ENCODE data around the gene FETUB. TPM values are rescaled to one million over a fixed set of nuclear protein-coding genes. Genes with fewer than 3 reads are reported as not detected.

The FETUB gene
- total RNA-seq, 1 donor from 2014 or later, result not detected

DNA sequence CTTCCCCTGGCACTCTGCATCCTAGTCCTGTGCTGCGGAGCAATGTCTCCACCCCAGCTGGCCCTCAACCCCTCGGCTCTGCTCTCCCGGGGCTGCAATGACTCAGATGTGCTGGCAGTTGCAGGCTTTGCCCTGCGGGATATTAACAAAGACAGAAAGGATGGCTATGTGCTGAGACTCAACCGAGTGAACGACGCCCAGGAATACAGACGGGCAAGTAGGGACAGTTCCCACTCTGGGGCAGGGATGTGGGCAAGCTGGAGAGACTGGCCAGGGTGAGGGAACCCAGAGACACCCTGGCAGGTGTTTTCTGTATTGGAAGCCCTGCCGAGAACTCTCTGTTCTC, 247 bp downstream of the FETUB start:
- TF ChIP-seq, protein P1, sequence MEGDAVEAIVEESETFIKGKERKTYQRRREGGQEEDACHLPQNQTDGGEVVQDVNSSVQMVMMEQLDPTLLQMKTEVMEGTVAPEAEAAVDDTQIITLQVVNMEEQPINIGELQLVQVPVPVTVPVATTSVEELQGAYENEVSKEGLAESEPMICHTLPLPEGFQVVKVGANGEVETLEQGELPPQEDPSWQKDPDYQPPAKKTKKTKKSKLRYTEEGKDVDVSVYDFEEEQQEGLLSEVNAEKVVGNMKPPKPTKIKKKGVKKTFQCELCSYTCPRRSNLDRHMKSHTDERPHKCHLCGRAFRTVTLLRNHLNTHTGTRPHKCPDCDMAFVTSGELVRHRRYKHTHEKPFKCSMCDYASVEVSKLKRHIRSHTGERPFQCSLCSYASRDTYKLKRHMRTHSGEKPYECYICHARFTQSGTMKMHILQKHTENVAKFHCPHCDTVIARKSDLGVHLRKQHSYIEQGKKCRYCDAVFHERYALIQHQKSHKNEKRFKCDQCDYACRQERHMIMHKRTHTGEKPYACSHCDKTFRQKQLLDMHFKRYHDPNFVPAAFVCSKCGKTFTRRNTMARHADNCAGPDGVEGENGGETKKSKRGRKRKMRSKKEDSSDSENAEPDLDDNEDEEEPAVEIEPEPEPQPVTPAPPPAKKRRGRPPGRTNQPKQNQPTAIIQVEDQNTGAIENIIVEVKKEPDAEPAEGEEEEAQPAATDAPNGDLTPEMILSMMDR (IDR thresholded peaks at IDR 0.05; ENCODE audit: partially characterized antibody, unreplicated experiment), result no peak
- peak overlapping the region; percentile 9 for H3K4me3 Mint-ChIP-seq (ENCODE audit: unreplicated experiment)
- H3K4me1 Mint-ChIP-seq (ENCODE audit: low read depth, unreplicated experiment), result peaks cover 7% of the 10 kb centered on the region
- H3K9me3 Mint-ChIP-seq (ENCODE audit: unreplicated experiment), result peaks cover 2% of the 10 kb centered on the region
- H3K27me3 Mint-ChIP-seq (ENCODE audit: unreplicated experiment), result peaks cover 1% of the 10 kb centered on the region
- no peak overlapping the region for H3K27ac Mint-ChIP-seq (ENCODE audit: unreplicated experiment)
- peak; percentile 33 for DNase-seq
- H3K36me3 Mint-ChIP-seq (ENCODE audit: unreplicated experiment), result no peaks in the 10 kb centered on the region

DNA sequence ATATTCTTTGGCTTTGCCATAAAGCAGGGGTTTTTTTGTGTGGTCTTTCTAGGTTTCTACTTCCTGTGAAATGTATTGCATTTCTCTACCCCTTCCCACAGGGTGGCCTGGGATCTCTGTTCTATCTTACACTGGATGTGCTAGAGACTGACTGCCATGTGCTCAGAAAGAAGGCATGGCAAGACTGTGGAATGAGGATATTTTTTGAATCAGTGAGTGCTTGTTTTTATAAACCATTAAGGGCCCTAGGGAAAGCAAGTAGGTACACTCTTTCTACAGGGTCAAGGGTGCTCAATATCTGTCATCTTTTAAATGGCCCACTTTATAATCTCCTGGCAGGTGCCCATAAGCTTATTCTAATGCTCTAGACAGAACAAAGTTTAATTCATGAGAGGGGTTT, 730 bp downstream of the FETUB start:
- TF ChIP-seq, protein P1 (IDR thresholded peaks at IDR 0.05; ENCODE audit: partially characterized antibody, unreplicated experiment), result no peak
- no peak for DNase-seq
- Mint-ChIP-seq H3K36me3 (ENCODE audit: unreplicated experiment) (no peaks in the 10 kb centered on the region), H3K27ac (ENCODE audit: unreplicated experiment) (no peak overlapping the region), H3K4me1 (ENCODE audit: low read depth, unreplicated experiment) (peaks cover 7% of the 10 kb centered on the region), H3K27me3 (ENCODE audit: unreplicated experiment) (peaks cover 1% of the 10 kb centered on the region), H3K9me3 (ENCODE audit: unreplicated experiment) (peaks cover 2% of the 10 kb centered on the region), H3K4me3 (ENCODE audit: unreplicated experiment) (no peak overlapping the region)

DNA sequence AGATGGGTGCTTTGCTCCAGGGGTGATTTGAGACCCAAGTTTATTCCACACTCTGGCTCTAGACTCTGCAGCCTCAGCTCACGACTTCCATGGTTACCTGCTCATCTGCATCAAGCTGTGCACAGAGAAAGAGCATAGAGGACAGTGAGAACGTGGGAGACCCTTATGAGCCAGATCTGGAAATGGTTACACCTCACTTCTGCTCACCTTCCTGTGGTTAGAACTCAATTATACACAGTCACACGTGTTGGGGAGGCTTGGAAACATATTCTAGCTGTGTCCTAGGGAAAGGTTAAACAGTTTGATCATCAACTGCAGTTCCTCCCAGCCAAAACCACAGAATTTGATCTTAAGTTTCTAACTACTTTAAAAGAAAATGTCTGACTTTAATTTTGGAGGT, 1.8 kb downstream of the FETUB start:
- no peak overlapping the region for H3K4me3 Mint-ChIP-seq (ENCODE audit: unreplicated experiment)
- TF ChIP-seq, protein P1 (IDR thresholded peaks at IDR 0.05; ENCODE audit: partially characterized antibody, unreplicated experiment), result no peak
- H3K9me3 Mint-ChIP-seq (ENCODE audit: unreplicated experiment), result peaks cover 2% of the 10 kb centered on the region

DNA sequence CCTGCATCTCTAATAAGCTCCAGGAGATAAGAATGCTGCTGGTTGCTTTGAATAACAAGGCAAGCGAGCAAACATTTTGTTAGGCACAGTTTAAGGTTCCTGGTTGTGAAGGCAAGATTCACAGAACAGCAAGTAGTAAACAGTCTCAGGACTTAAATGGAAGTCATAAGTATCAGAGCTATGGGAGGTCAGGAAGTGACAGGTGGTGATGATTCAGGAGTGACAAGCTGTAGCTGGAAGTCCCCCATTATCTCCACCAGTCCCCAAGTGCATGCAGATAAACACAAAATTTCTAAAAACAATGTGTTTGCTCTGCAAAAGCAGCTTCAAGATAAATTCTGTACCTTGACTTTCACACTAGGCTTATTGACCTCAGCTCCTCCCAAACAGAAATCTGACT, 3.3 kb downstream of the FETUB start:
- no peaks in the 10 kb centered on the region for H3K36me3 Mint-ChIP-seq (ENCODE audit: unreplicated experiment)
- H3K27me3 Mint-ChIP-seq (ENCODE audit: unreplicated experiment), result no peaks in the 10 kb centered on the region
- no peaks in the 10 kb centered on the region for H3K9me3 Mint-ChIP-seq (ENCODE audit: unreplicated experiment)
- H3K4me1 Mint-ChIP-seq (ENCODE audit: low read depth, unreplicated experiment), result peaks cover 7% of the 10 kb centered on the region
- no peak overlapping the region for H3K4me3 Mint-ChIP-seq (ENCODE audit: unreplicated experiment)
- no peak for DNase-seq
- TF ChIP-seq, protein P1 (IDR thresholded peaks at IDR 0.05; ENCODE audit: partially characterized antibody, unreplicated experiment), result no peak
- H3K27ac Mint-ChIP-seq (ENCODE audit: unreplicated experiment), result no peak overlapping the region

More for the DNA sequence above, 1.8 kb downstream of the FETUB start:
- DNase-seq, result no peak
- Mint-ChIP-seq H3K4me1 (ENCODE audit: low read depth, unreplicated experiment) (peaks cover 7% of the 10 kb centered on the region), H3K27me3 (ENCODE audit: unreplicated experiment) (peaks cover under 1% of the 10 kb centered on the region), H3K27ac (ENCODE audit: unreplicated experiment) (no peak overlapping the region), H3K36me3 (ENCODE audit: unreplicated experiment) (no peaks in the 10 kb centered on the region)

DNA sequence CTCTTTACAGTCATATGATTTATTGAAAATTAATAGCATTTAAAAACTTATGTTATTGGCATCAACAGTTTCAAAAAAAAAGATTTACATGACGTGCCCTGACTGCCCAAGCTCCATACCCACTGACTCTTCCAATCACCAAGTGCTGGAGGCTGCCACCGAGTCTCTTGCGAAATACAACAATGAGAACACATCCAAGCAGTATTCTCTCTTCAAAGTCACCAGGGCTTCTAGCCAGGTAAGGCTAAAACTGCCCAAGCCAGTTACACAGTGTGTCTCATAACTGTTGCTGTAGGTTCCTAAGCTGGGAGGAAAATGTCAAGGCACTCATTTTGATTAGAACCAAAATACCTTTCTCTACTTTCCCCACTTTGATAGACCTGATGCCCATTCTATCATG, 4.5 kb downstream of the FETUB start:
- H3K27ac Mint-ChIP-seq (ENCODE audit: unreplicated experiment), result no peak overlapping the region

More for the DNA sequence above, 4.5 kb downstream of the FETUB start:
- Mint-ChIP-seq H3K27me3 (ENCODE audit: unreplicated experiment) (no peaks in the 10 kb centered on the region), H3K4me3 (ENCODE audit: unreplicated experiment) (no peak overlapping the region), H3K36me3 (ENCODE audit: unreplicated experiment) (no peaks in the 10 kb centered on the region), H3K9me3 (ENCODE audit: unreplicated experiment) (no peaks in the 10 kb centered on the region), H3K4me1 (ENCODE audit: low read depth, unreplicated experiment) (peaks cover 7% of the 10 kb centered on the region)
- DNase-seq, result no peak
- TF ChIP-seq, protein P1 (IDR thresholded peaks at IDR 0.05; ENCODE audit: partially characterized antibody, unreplicated experiment), result no peak
